ENCODE measurements around the gene RNF41.
A peak's percentile ranks its signal among the peaks of the same experiment; 100 is the strongest.
"Not testable (repeated sequence)": the region's sequence is repeated elsewhere in the genome, so short reads cannot be mapped to it uniquely, and the experiment has no call there.

The RNF41 gene

GRCh38 chr12:56208006-56208405, 13.7 kb downstream of the RNF41 start:
- DNase-seq (ENCODE audit: low spot score) = no peak

GRCh38 chr12:56206452-56207166, 15.1 kb downstream of the RNF41 start:
- peak; percentile 55 for DNase-seq (ENCODE audit: low spot score)

DNA sequence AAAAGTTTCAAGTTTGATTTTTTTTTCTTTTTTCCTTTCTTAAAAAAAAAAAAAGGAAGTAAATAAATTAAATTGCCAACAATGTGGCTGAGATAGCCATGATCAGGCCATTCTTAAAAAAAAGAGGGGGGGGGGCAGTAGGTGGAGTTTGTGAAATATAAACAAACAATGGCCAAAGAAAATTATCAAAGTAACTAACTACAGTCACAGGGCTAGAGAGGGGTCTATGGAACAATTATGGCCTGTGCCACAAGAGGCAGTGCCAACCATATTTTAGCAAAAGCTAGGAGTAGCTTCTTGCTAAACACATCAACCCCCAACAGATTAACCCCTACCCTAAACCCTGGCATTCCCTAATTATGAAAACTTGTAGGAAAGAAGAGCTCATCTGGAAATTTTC, 16.3 kb downstream of the RNF41 start:
- DNase-seq (ENCODE audit: low spot score) = no peak

GRCh38 chr12:56204275-56204674, 17.4 kb downstream of the RNF41 start:
- no peak for DNase-seq (ENCODE audit: low spot score)

DNA sequence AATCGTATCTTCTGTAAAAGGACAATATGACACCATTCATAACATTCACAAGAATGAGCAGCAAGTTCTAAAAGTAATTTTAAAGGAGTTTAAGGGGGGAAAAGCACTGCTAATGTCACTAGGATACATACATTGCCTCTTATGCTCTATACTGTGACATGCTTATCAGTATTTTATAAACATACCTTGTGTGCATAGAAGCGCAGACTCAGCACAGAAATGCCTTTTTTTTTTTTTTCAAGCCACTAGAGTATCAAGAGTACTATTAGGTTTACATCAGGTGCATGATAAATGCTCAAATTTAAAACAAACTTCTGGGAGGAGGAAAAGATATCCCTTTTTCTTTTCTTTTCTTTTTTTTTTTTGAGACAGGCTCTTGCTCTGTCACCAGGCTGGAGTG, 18.9 kb downstream of the RNF41 start:
- DNase-seq (ENCODE audit: low spot score) = no peak

- no peak for DNase-seq (ENCODE audit: low spot score)
Observed at GRCh38 chr12:56202366-56202765, 19.4 kb downstream of the RNF41 start.

DNA sequence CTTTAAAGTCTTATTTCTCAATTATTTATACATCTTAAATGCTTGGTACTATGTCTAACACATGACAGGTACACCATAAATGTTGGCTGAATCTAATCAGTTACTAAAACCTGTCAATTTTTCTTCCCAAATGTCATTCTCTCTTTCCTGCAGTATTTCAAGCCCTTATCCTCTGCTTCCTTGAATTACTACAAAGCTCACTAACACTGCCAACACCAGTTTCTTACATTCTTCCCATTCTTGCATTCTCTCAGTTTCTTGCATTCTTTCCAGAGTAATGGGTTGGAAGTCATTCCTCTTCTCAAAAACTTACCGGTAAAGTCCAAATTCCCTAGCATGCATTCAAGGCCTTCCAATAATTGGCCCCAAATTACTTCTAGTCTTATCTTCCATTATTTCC, 22.9 kb downstream of the RNF41 start:
- no peak for DNase-seq (ENCODE audit: low spot score)

DNA sequence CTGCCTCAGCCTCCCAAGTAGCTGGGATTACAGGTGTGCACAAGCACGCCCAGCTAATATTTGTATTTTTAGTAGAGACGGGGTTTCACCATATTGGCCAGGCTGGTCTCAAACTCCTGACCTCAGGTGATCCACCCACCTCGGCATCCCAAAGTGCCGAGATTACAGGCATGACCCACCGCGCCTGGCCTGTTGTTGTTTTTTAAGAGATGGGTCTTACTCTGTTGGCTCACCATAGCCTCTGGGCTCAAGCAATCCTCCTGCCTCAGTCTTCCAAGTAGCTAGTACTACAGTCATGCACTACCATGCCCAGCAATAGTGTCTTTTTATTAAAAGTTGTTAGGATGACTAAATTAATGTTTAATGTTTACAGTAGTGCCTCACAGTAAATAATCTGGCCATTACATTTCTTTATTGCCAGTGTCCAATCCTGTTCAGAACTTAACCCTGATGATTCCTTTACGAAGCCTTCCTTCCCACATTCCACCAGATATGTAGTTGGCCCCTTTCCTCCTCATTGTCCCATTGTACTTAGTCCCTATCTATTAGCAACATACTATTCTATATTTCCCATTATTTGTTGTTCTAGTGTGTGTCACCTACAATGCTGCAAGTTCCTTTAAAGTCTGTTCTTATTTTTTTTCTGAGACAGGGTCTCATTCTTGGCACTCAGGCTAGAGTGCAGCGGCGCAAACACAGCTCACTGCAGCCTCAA, 23.6 kb downstream of the RNF41 start:
- DNase-seq (ENCODE audit: low spot score) = no peak

GRCh38 chr12:56196818-56197550, 24.7 kb downstream of the RNF41 start:
- DNase-seq (ENCODE audit: low spot score) = not testable (repeated sequence)

DNA sequence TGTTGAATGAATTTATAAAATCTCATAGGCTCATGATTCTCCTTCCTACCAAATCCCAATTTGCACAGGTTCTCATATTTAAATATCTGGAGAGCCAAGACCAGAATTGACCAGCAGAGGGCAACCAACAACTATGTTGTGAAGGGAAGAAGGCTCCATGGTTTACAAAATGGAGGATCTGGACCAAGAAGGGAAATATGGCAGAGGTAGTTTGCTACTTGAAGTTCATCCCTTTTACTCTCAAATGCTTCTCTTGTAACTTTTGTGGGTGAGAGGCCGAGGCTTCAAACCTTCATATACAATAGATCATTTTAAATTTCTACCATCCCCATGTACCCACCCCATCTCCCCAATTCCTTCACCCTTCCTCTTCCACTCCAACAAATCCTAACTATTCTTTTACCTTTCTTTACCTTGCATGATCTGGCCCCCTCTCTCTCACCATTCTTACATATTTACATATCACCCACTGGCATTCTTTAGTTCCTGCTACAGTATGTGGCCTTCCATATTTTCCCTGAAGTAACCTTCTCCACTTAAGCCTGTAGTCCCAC, 28.6 kb downstream of the RNF41 start:
- peak; percentile 86 for DNase-seq (ENCODE audit: low spot score)

- DNase-seq (ENCODE audit: low spot score) = no peak
Observed at GRCh38 chr12:56192582-56192981, 29.1 kb downstream of the RNF41 start.

DNA sequence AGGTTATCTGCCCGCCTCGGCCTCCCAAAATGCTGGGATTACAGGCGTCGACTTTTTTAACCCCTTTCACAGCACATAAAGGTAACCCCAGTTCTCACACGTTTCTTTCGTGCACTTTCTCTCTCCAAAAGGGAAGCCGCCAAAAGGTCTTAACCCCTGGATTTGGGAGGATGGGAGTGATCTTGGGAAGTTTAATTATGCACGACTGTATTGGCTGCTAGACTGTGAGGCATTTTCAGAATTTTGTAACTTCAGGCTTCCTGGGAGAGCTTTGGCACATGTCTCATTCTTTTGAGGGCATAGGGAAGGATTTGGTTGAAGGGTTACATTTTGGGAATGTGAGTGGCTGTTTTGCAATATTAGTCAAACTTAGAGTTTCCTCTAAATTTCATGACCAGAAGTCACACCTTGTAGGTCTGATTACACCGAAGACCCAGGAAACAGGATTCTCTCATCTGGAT, 31.0 kb downstream of the RNF41 start:
- no peak for DNase-seq (ENCODE audit: low spot score)

GRCh38 chr12:56189918-56190694, 31.6 kb downstream of the RNF41 start:
- DNase-seq (ENCODE audit: low spot score) = peak; percentile 78

GRCh38 chr12:56189099-56189917, 32.4 kb downstream of the RNF41 start, which contains the start of gene SMARCC2:
Gene SMARCC2 (minus strand): TSS chr12:56189483. CDS start chr12:56189461, 22 bp downstream.
- DNase-seq (ENCODE audit: low spot score) = peak; percentile 84

DNA sequence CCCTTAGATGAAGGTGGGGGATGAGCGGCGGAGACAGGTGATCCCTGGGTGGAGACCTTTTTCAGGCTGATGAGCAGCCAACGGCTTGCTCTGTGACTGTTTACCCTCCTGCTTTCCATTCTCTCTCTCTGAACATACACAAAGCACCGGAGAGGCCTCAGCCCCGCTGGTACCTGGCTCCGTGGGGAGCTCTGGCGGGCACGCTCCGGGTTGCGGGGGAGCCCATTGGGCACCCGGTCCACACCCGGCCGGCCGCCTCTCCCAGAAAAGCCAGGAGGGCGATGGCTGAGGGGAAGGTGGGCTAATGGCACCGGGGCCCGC, 33.0 kb downstream of the RNF41 start:
- DNase-seq (ENCODE audit: low spot score) = no peak

DNA sequence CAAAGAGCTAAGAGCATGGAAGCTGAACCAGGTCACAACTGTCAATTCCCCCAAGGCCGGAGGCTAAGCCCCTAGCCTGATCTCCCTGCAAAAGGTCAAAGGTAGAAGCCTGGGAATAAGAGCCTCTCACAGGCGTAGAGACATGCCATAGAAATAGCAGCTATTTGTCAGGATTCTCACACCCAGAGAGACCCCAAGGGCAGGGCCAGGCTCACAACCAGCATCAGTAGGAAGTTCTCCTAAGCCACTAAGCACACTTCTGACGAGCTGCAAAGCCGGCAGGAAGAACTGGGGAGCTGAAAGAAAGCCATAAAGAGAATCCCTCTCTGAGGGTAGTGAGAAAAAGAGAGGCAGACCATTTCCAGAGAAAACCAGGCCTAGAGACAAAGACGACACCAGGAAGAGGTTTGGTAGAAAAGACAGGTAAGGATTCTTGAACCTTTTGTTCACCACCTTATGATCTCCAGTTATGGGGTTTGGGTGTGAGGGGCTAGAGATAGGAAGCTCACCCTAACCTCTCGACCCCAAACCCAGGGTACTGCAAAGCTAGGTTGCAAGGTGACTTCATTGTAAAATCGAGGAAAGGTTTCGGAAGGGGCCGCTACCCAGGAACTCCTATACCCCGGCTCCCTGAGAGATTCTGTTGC, 33.5 kb downstream of the RNF41 start:
- no peak for DNase-seq (ENCODE audit: low spot score)

DNA sequence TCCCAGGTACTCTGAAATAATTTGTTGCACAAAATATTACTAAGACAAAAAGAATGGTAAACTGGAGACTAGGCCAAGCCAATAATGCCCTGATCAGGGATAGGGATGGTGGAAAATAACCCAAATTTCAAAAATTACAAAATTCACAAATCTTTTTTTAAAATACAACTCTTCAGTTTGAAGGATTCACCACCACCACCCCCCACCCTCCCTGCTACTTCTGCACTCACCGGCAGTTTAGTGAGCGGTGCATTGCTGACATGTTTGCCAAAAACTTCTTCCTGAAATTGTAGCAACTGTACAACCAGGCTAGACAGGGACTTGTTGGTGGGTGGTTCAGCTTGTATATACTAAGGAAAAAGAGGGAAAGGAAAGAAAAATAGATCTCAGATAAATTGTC, 34.8 kb downstream of the RNF41 start:
- DNase-seq (ENCODE audit: low spot score) = no peak

DNA sequence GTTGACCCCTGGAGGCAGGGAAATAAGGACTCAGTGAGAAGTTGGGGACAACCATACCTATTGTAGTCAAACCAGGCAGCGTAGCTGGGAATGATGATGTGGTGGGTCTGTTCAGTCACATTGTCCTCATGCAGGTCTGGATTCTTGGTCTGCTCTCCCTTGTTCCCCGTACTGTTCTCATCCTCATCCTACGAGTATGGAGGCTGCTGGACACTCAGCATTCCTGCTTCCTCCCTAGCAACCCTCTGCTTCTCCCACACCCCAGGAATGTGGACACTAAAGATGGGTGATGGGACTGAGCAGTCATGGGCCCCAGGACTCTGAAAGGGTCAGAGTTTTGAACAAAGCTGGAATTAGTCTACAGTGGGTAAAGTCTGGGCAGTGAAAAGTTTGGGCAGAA, 43.4 kb downstream of the RNF41 start:
- no peak for DNase-seq (ENCODE audit: low spot score)

- no peak for DNase-seq (ENCODE audit: low spot score)
Observed at GRCh38 chr12:56172839-56173238, 48.9 kb downstream of the RNF41 start.

DNA sequence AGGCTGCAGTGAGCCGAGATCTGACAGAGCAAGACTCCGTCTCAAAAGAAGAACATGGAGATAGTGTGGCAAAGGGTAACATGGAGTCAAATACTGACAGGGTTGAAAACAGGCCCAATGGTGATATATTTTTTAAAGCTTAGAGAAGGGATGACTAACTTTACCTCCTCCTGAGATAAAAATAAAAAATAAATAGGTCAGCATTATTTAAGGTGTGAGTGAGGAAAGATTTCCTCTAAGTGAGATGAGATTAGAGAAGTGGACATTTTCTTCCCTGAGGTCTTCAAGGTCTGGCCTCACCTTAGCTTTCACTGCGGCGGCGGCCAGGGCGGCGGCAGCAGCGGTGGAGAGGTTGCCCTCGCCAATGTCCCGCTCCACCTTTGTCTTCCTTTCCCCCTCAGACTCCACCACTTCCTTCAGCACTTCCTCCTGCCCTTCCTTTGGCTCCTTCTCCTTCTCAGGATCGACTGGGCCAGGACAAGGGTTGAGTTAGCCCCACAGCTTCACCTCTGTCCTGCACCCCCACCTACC, 52.4 kb downstream of the RNF41 start:
- DNase-seq (ENCODE audit: low spot score) = no peak
